Hematopoietic multipotent progenitor cell treated with erythropoietin and hydrocortisone succinate and interleukin-3 and kit ligand, for 17 days (in vitro differentiated cells): ENCODE data around the gene TSPAN2.
"Not testable (repeated sequence)": the region's sequence is repeated elsewhere in the genome, so short reads cannot be mapped to it uniquely, and the experiment has no call there.

Experiments used
- DNase-seq: peaks from one replicate; pipeline ENCODE4 v3.0.0-alpha.2; 2015; ENCODE audit warnings: low spot score

Gene TSPAN2

DNA sequence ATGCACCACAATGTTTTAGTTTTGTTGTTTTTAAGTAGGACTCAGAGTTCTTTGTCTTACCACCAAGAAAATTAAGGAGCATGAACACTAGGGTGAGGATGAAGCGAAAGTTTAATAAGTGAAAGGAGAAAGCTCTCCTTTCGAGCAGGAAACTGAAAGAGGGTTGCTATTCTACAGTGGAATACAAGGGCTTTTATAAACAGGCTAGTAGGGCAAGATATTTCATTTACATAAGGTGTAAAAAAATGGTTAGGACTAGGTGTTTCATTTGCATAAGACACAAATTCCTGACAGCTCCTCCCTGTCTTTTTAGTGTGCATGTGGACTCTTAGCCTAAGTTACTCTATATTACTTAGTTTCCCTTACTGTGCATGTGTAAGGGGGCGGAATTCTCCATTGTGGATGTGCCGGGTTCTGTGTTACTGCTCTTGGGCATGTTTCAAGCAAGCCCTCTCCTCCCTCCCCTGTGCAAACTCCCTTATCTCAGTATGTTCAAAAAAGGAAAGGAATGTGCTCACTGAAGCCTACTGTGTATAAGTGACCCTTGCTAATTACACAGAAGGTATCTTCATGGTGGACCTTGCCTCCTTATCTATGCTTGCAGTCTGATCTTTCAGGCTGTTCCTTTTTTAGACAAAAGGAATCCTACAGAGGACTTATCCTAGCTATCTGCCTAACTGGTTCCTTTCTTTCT lies 52.3 kb downstream of the TSPAN2 start:
- DNase-seq: no peak

DNA sequence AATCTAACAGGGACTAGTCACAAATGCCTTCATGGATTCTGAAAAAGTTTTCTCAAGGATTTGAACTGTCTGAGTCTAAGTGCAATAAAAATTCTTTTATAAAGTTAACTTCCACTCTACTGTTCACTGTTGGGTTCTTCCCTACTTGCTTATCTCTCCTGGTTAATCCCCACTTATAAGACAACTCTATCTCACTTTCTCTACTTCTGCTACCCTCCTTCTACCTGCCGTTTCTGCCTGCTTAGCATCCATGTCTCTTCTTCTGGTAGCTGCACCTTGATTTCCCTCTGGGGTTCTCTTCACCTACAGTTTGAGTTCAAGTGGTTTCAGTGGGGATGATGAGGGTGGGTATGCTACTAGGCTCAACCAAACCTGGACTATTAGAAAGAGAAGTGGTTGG lies 53.7 kb downstream of the TSPAN2 start:
- DNase-seq: no peak

DNA sequence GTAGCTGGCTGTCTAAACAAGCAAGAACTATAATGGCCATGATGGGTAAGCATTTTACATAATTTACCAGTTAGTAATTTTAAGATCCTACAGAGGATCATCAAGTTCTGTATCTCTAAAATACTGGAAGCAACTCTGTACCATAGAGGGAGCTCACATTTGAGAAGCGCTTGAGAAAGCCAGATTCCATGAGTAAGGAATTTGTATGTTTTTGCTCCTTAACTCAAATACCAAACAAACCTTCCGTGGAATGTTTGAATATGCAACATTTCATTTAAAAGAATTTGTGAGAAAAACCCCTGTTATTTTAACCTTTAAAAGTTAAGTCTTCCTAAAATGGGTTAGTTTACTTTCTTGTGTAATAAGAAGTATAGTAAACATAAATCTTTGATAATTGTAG lies 57.7 kb downstream of the TSPAN2 start:
- DNase-seq: no peak

DNA sequence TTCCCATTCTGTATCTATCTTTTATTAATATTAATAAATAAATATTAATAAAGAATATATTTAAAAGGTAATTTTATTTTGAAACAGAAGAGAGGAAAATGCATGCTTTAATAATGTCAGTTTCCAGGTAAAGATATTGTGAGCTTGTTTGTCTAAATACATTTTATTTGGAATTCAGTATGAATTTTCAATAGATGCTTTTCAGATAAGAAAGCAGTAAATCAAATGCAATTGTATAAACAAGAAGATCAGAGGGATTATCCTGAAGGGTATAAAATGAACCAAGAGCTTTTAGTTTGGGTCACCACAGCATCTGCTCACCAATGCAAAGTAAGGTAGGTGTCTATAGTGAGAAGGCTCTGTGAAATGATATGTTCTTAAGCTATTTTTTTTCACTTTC lies 59.8 kb downstream of the TSPAN2 start, which contains the start of gene TSHB:
TSS of gene TSHB (plus strand) at position 301 of the 400 bp plus-strand sequence. CDS start 3,537 bp downstream, outside the sequence.
- no peak for DNase-seq

DNA sequence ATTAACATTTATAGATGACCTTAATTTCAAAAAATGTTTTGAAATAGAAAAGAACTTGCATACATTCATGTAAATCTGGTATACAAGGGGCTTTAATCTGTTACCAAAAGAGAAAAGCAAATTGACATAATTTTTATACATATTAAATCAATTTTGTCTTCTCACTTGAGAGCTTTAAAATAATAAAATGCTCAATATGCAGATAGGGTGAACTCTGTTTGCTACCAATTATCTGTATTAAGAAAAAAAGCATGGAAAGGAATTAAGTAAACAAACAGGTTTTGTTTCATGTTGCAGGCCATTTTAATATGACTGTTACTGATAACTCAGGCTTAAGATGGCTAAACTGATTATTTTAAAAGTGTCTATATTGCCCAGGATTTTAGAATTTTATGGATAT lies 65.7 kb downstream of the TSPAN2 start:
- no peak for DNase-seq

GRCh38 chr1:115021145-115021544 lies 68.2 kb downstream of the TSPAN2 start:
- no peak for DNase-seq

GRCh38 chr1:115019549-115019948 lies 69.8 kb downstream of the TSPAN2 start:
- not testable (repeated sequence) for DNase-seq

GRCh38 chr1:115013792-115014191 lies 75.5 kb downstream of the TSPAN2 start:
- DNase-seq: no peak

DNA sequence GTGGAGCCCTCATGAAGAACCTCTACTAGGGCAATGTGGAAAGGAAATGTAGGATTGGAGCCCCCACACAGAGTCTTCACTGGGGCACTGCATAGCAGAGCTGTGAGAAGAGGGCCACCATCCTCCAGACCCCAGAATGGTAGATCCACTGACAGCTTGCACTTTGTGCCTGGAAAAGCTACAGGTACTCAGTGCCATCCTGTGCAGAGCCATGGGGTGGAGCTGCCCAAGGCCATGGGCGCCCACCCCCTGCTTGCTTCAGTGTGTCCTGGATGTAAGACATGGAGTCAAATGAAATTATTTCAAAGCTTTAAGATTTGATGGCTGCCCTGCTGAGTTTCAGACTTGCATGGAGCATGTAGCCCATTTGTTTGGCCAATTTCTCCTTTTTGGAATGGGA lies 76.9 kb downstream of the TSPAN2 start:
- DNase-seq: no peak

DNA sequence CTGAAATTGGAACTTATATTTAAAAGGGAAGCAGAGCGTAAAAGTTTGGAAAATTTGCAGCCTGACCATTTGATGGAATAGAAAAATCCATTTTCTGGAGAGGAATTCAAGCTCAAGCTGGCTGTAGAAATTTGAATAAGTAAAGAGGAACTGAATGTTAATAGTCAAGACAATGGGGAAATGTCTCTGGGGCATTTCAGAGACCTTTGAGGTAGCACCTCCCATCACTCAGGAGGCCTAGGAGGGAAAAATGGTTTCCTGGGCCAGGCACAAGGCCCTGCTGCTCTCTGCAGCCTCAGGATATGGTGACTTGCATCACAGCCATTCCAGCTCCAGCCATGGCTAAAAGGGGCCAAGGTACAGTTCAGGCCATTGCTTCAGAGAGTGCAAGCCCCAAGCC lies 77.3 kb downstream of the TSPAN2 start:
- DNase-seq: no peak

- no peak for DNase-seq
These were observed 83.1 kb downstream of the TSPAN2 start for GRCh38 chr1:115006191-115006590.
